ENCODE measurements around the gene ICAM1.
"Not testable (repeated sequence)": the region's sequence is repeated elsewhere in the genome, so short reads cannot be mapped to it uniquely, and the experiment has no call there.

ICAM1 gene

DNA sequence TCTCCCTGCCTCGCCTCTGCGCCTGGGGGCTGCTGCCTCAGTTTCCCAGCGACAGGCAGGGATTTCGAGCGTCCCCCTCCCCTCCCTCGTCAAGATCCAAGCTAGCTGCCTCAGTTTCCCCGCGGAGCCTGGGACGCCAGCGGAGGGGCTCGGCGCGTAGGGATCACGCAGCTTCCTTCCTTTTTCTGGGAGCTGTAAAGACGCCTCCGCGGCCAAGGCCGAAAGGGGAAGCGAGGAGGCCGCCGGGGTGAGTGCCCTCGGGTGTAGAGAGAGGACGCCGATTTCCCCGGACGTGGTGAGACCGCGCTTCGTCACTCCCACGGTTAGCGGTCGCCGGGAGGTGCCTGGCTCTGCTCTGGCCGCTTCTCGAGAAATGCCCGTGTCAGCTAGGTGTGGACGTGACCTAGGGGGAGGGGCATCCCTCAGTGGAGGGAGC is 722 bp upstream of the ICAM1 start:
- TF ChIP-seq POLR2AphosphoS5 (IDR thresholded peaks at IDR 0.05; ENCODE audit: low read depth, low read length) = no peak
- peak; percentile 86 for TF ChIP-seq SPI1 (IDR thresholded peaks at IDR 0.05; ENCODE audit: low read depth, low read length)
- TF ChIP-seq TAF1 (IDR thresholded peaks at IDR 0.05; ENCODE audit: low read depth, low read length) = peak; percentile 40; the same call in 1 of the 2 replicates
- TF ChIP-seq POLR2A (IDR thresholded peaks at IDR 0.05; ENCODE audit: low read depth, low read length) = no peak
- peak; percentile 68 for FAIRE-seq
- no peak for DNase-seq (ENCODE audit: insufficient read length, low spot score)

DNA sequence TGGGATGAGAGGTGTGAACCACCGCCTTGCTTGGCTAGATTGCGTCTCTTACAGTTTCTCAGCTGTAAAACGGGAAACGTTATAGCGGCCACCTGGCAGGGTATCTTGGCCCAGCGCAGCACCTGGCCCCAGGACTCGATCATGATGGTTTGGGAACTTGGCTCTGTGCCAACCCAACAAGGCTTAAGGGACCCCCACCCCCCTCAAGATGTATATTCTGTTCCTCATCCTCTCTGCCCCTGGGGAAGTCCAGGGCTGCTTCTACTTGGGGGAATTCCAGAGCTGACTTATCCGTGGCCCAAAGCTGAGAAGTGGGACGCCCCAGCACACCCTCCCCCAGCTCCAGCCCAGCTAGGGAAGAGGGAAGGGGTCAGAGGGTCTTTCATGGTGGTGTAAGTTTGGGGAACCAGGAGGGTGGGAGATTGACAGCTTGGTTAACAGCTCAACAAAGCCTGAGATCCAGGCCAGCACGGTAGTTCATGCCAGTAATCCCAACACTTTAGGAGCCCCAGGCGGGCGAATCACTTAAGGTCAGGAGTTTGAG is 695 bp downstream of the ICAM1 start:
- FAIRE-seq (peak; percentile 75), DNase-seq (ENCODE audit: insufficient read length, low spot score) (no peak)
- no peak; the same call in 1 of the 2 replicates for TF ChIP-seq POLR2AphosphoS5 (IDR thresholded peaks at IDR 0.05; ENCODE audit: low read depth, low read length)
- peak; percentile 38; the same call in 1 of the 2 replicates for TF ChIP-seq POLR2A (IDR thresholded peaks at IDR 0.05; ENCODE audit: low read depth, low read length)
- no peak for TF ChIP-seq PAX5 (IDR thresholded peaks at IDR 0.05; ENCODE audit: insufficient read depth, low read length, severe bottlenecking)
- peak; percentile 68 for TF ChIP-seq SPI1 (IDR thresholded peaks at IDR 0.05; ENCODE audit: low read depth, low read length)
- no peak; the same call in 1 of the 2 replicates for TF ChIP-seq TAF1 (IDR thresholded peaks at IDR 0.05; ENCODE audit: low read depth, low read length)
- TF ChIP-seq POU2F2 (IDR thresholded peaks at IDR 0.05; ENCODE audit: low read depth, low read length) = peak; percentile 53; the same call in 1 of the 2 replicates

DNA sequence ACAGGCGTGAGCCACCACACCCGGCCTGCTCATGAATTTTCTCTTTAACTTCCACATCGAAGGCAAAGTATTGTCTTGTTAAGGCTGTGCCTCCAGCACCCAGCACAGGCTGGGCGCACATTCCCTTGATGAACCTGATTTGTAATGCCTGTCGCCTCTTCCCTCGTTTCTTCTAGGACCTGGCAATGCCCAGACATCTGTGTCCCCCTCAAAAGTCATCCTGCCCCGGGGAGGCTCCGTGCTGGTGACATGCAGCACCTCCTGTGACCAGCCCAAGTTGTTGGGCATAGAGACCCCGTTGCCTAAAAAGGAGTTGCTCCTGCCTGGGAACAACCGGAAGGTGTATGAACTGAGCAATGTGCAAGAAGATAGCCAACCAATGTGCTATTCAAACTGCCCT is 3.7 kb downstream of the ICAM1 start:
- no peak for TF ChIP-seq POU2F2 (IDR thresholded peaks at IDR 0.05; ENCODE audit: low read depth, low read length)
- TF ChIP-seq PAX5 (IDR thresholded peaks at IDR 0.05; ENCODE audit: insufficient read depth, low read length, severe bottlenecking) = no peak
- peak; percentile 44; the same call in 1 of the 2 replicates for TF ChIP-seq POLR2AphosphoS5 (IDR thresholded peaks at IDR 0.05; ENCODE audit: low read depth, low read length)
- FAIRE-seq = no peak
- DNase-seq (ENCODE audit: insufficient read length, low spot score) = no peak

DNA sequence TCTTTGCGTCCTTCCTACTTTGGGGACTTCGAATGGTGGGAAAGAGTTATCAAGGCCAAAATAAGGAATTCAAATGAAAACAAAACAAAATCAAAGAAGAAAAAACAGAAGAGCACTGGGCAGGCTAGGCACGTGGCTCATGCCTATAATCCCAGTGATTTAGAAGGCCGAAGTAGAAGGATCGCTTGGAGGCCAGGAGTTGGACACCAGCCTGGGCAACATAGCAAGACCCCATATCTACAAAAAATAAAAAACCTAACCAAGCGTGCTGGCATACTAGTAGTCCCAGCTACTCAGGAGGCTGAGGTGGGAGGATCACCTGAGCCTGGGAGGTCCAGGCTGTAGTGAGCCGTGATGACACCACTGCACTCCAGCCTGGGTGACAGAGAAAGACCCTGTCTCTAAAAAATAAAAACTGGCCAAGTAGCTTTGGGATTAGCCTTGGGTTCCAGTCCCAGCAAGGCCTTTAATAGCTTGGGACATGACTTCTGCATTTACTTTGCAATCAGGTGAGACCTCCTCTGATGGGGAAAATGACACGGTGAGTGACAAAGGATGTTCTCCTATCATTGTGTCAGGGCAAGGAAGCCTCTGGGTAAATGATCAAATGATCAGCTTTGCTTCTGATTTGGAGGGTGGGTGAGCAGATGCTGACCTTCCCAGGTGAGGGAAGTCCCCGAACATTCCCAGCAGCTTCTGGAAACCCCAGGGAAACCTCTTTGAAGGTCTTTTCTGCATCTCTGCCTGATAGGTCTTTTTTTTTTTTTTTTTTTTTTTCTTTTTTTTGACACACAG is 7.1 kb downstream of the ICAM1 start:
- DNase-seq (ENCODE audit: insufficient read length, low spot score) = no peak
- FAIRE-seq = no peak
- TF ChIP-seq PAX5 (IDR thresholded peaks at IDR 0.05; ENCODE audit: insufficient read depth, low read length, severe bottlenecking) = no peak
- no peak for TF ChIP-seq POLR2A (IDR thresholded peaks at IDR 0.05; ENCODE audit: low read depth, low read length)
- TF ChIP-seq TAF1 (IDR thresholded peaks at IDR 0.05; ENCODE audit: low read depth, low read length) = no peak
- no peak for TF ChIP-seq POU2F2 (IDR thresholded peaks at IDR 0.05; ENCODE audit: low read depth, low read length)
- no peak for TF ChIP-seq POLR2AphosphoS5 (IDR thresholded peaks at IDR 0.05; ENCODE audit: low read depth, low read length)
- TF ChIP-seq SPI1 (IDR thresholded peaks at IDR 0.05; ENCODE audit: low read depth, low read length) = no peak

DNA sequence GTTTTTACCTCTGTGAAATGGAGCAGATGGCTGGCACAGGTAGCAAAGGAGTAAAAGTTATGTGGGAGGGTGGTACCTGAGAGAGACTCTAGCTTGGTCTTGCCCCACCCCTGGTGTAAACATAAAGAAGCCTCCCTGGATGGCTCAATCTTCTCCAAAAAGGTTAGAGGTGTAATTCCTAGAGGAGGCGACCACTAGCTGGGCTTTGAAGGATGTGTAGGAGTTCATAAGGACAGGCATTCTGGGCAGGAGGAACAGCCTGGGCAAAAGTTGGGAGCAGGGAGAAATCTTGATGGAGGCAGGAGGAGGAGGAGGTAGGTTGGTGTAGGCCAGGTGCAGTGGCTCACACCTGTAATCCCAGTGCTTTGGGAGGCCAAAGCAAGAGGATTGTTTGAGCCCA is 8.0 kb downstream of the ICAM1 start:
- no peak for FAIRE-seq
- TF ChIP-seq TAF1 (IDR thresholded peaks at IDR 0.05; ENCODE audit: low read depth, low read length) (no peak), POLR2AphosphoS5 (IDR thresholded peaks at IDR 0.05; ENCODE audit: low read depth, low read length) (peak; percentile 50; the same call in 1 of the 2 replicates)
- no peak for DNase-seq (ENCODE audit: insufficient read length, low spot score)

DNA sequence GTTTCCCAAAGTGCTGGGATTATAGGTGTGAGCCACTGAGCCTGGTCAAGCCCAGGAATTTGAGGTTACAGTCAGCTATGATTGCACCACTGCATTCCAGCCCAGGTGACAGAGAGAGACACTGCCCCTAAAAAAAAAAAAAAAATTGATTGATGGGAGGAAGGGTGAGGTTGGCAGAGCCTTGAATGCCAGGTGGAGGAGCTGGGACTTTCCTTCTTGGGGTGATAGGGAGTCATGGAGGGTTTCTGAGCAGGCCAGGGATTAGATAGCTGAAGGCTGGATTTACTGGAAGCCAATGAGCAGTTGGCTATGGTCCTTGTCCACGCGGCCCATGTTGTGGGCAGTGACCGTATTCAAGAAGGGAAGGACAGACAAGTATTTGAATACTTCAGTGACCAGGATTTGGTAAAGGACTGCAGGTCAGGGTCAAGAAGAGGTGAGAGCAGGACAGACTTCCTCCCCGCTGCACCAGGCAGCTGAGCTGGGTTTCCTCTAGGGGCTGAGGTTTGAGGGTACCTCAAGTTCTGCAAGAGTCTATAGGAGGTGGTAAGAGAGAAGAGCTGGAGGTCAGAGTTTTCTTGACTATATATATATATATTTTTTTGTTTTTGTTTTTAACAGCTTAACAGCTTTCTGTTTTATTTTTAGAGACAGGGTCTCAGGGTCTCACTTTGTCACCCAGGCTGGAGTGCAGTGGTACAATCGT is 9.0 kb downstream of the ICAM1 start:
- FAIRE-seq = peak; percentile 9
- no peak for TF ChIP-seq TAF1 (IDR thresholded peaks at IDR 0.05; ENCODE audit: low read depth, low read length)
- no peak for TF ChIP-seq POU2F2 (IDR thresholded peaks at IDR 0.05; ENCODE audit: low read depth, low read length)
- TF ChIP-seq POLR2AphosphoS5 (IDR thresholded peaks at IDR 0.05; ENCODE audit: low read depth, low read length) = no peak
- TF ChIP-seq POLR2A (IDR thresholded peaks at IDR 0.05; ENCODE audit: low read depth, low read length) = no peak
- no peak for TF ChIP-seq PAX5 (IDR thresholded peaks at IDR 0.05; ENCODE audit: insufficient read depth, low read length, severe bottlenecking)

DNA sequence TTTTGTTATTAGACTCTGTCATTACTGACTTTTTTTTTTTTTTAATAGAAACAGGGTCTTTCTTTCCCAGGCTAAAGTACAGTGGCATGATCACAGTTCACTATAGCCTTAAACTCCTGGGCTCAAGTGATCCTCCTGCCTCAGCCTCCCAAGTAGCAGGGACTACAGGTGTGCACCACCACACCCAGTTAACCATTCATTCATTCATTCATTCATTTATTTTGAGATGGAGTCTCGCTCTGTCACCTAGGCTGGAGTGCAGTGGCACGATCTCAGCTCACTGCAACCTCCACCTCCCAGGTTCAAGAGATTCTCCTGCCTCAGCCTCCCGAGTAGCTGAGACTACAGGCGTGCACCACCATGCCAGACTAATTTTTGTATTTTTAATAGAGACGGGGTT is 11.1 kb downstream of the ICAM1 start:
- FAIRE-seq; DNase-seq (ENCODE audit: insufficient read length, low spot score): not testable (repeated sequence)

More for the DNA sequence above, 9.0 kb downstream of the ICAM1 start:
- DNase-seq (ENCODE audit: insufficient read length, low spot score) = no peak

DNA sequence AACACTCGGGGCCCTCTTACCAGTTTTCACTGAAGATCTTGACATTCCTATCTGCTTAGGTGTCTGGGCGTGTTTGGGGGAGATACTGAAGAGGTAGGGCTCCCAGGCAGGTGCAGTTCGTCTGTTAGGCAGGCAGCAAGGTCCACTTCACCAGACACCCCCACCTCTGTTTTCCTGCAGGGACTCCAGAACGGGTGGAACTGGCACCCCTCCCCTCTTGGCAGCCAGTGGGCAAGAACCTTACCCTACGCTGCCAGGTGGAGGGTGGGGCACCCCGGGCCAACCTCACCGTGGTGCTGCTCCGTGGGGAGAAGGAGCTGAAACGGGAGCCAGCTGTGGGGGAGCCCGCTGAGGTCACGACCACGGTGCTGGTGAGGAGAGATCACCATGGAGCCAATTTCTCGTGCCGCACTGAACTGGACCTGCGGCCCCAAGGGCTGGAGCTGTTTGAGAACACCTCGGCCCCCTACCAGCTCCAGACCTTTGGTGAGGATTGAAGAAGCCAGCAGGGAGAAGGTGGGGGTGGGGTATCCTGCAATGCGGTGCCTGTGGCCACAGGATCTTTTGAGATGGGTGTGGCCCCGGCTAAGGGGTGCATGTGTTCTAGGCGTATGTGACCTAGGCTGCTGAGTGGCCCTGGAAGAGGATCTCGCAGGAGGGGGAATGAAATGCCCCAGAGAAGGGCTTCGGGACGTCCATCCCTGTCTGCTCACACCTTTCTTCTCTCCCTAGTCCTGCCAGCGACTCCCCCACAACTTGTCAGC is 12.6 kb downstream of the ICAM1 start:
- DNase-seq (ENCODE audit: insufficient read length, low spot score) (no peak), FAIRE-seq (no peak)
- TF ChIP-seq POLR2A (IDR thresholded peaks at IDR 0.05; ENCODE audit: low read depth, low read length) = peak; percentile 24
- no peak for TF ChIP-seq POU2F2 (IDR thresholded peaks at IDR 0.05; ENCODE audit: low read depth, low read length)

DNA sequence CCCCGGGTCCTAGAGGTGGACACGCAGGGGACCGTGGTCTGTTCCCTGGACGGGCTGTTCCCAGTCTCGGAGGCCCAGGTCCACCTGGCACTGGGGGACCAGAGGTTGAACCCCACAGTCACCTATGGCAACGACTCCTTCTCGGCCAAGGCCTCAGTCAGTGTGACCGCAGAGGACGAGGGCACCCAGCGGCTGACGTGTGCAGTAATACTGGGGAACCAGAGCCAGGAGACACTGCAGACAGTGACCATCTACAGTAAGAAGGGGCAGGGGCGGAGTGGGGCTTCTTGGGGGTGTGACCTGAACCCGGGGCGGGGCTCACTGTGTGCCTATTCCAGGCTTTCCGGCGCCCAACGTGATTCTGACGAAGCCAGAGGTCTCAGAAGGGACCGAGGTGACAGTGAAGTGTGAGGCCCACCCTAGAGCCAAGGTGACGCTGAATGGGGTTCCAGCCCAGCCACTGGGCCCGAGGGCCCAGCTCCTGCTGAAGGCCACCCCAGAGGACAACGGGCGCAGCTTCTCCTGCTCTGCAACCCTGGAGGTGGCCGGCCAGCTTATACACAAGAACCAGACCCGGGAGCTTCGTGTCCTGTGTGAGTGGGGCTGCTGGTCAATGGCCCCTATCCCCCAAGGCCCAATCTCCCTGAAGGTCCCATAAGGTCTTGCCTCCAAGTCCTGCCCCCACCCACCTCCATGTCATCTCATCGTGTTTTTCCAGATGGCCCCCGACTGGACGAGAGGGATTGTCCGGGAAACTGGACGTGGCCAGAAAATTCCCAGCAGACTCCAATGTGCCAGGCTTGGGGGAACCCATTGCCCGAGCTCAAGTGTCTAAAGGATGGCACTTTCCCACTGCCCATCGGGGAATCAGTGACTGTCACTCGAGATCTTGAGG is 13.4 kb downstream of the ICAM1 start:
- TF ChIP-seq POLR2A (IDR thresholded peaks at IDR 0.05; ENCODE audit: low read depth, low read length) = no peak; the same call in 1 of the 2 replicates
- TF ChIP-seq TAF1 (IDR thresholded peaks at IDR 0.05; ENCODE audit: low read depth, low read length) = no peak
- TF ChIP-seq SPI1 (IDR thresholded peaks at IDR 0.05; ENCODE audit: low read depth, low read length) = no peak
- TF ChIP-seq POLR2AphosphoS5 (IDR thresholded peaks at IDR 0.05; ENCODE audit: low read depth, low read length) = peak; percentile 38; the same call in 1 of the 2 replicates
- DNase-seq (ENCODE audit: insufficient read length, low spot score) = no peak
- FAIRE-seq = no peak
